IMR-90 (cell line): ENCODE data around the gene DIP2B. TPM values are rescaled to one million over a fixed set of nuclear protein-coding genes. Genes with fewer than 3 reads are reported as not detected.

Source experiments
- MAZ ChIP-seq: IDR thresholded peaks from 2 replicates; pipeline ENCODE4 v1.6.1; 2012; ENCODE audit warnings: low read depth, mild to moderate bottlenecking, low read length, improper control_type of control experiment, moderate library complexity, borderline replicate concordance
- MXI1 ChIP-seq: IDR thresholded peaks from 2 replicates; pipeline ENCODE4 v1.6.1; 2012; ENCODE audit warnings: low read depth, mild to moderate bottlenecking, low read length, moderate library complexity, borderline replicate concordance
- RAD21 ChIP-seq: IDR thresholded peaks from 2 replicates; pipeline ENCODE4 v1.6.1; 2012; ENCODE audit warnings: low read length, improper control_type of control experiment
- USF2 ChIP-seq: fragments of 150-350 bp; IDR thresholded peaks from 2 replicates; pipeline ENCODE4 v1.6.1; 2017; ENCODE audit warnings: mild to moderate bottlenecking, antibody characterized with exemption, low read length, low read depth
- polyA plus RNA-seq, 3 experiments: library from polyadenylated mRNA; depleted of rRNA; stranded (reverse); fragments of >200 nt; gene quantifications; 2 replicates each; pipeline ENCODE4 v1.2.3, GENCODE V29; 2012; ENCODE audit warnings: low replicate concordance in 1 of 3
- total RNA-seq: library from RNA; depleted of rRNA; stranded (reverse); fragments of >200 nt; gene quantifications from 2 replicates; pipeline ENCODE4 v1.2.3, GENCODE V29; 2012

DIP2B gene
- total and polyA plus RNA-seq, 2 of the 4 experiments (the other 2 are of a cell fraction): 7.7 to 12.9 TPM

GRCh38 chr12:50597200-50598195, 92.7 kb downstream of the DIP2B start (continued):
- TF ChIP-seq USF2: no peak
- TF ChIP-seq MXI1: peak; percentile 68; the same call in 1 of the 2 replicates
- peak; percentile 35; the same call in 1 of the 2 replicates for TF ChIP-seq RAD21
- TF ChIP-seq MAZ: no peak
